ENCODE data around the gene RNF182. TPM values are rescaled to one million over a fixed set of nuclear protein-coding genes. Genes with fewer than 3 reads are reported as not detected.
"Not testable (repeated sequence)": the region's sequence is repeated elsewhere in the genome, so short reads cannot be mapped to it uniquely, and the experiment has no call there.

Gene RNF182, protein sequence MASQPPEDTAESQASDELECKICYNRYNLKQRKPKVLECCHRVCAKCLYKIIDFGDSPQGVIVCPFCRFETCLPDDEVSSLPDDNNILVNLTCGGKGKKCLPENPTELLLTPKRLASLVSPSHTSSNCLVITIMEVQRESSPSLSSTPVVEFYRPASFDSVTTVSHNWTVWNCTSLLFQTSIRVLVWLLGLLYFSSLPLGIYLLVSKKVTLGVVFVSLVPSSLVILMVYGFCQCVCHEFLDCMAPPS
- not detected for total RNA-seq

DNA sequence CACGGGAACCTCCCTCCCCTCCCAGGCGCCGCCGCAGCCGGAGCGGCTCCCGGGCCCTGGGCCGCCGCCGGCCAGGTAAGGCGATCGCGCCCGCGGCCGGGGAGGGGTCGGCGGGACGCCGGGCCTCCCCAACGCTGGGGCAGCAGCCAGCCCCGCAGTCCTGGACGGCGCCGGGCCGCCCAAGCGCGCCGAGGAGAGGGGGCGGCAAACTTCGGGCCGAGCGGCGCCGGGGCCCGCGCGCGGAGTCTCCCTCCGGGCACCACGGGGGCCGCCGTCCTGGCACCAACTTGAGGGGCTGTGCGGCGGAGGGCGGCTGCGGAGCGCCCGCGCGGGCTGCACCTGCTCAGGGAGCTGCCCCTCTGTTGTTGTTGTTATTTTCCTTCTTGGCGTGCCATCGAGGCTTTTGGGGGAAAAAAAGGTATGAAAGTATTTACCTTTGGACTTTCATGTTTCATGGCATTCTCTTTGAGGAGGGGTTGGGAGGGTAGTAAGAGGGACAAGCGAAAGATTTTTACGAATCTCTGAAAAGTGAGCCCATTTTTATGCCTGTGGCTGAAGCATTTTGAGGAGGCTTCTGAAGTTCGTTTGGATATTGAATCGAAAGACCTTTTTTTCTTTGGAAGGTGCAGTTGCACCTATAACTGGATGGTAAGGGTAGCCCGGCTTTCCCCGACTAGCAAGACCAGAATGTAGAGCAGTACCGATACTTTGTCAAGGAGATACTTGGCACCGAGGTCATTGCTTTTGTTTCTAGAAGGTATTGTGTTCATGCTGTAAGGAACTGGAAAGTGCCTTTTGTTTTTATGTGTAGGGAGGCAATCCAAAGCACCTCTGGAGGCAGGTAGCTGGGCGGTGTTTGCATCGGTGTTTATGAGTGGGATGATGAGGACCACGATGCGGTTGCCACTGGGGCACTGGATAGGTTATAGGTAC lies at the start of gene RNF182:
RNF182 (plus strand) TSS at position 4 of the 933 bp plus-strand sequence. CDS start 52,168 bp downstream, outside the sequence.
- DNase-seq = no peak

DNA sequence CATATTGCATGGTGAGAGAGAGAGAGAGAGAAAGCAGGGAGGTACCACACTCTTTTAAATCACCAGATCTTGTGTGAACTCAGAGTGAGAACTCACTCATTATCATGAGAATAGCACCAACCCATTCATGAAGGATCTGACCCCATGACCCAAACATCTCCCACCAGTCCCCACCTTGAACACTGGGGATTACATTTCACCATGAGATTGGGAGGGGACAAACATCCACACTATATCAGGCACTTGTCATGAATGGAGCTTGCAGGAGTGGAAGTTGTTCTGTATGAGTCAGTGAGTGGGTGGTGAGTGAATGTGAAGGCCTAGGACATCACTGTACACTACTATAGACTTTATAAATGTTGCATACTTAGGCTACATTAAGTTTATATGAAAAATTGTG lies 47.7 kb upstream of the RNF182 start:
- DNase-seq = no peak

DNA sequence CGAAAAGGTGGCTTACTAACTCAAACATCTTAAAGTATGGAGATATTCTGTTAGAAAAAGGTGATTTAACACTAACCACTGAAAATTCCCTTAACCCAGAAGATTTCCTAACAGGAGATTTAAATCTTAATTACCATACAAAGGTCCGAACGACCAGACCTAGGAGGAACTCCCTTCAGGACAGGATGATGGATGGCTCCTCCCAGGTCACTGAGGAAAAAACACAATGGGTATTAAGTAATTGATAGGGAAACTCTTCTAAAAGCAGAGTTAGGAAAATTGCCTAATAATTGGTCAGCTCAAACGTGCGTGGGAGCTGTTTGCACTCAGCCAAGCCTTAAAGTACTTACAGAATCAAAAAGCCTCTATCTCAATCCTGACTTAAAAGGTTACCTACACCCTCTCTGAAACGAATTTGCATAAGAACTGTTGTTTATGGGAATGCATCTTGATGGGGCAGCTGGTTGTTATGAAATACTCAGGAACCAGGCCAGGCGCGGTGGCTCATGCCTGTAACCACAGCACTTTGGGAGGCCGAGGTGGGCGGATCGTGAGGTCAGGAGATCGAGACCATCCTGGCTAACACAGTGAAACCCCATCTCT lies 44.6 kb upstream of the RNF182 start:
- DNase-seq = not testable (repeated sequence)

DNA sequence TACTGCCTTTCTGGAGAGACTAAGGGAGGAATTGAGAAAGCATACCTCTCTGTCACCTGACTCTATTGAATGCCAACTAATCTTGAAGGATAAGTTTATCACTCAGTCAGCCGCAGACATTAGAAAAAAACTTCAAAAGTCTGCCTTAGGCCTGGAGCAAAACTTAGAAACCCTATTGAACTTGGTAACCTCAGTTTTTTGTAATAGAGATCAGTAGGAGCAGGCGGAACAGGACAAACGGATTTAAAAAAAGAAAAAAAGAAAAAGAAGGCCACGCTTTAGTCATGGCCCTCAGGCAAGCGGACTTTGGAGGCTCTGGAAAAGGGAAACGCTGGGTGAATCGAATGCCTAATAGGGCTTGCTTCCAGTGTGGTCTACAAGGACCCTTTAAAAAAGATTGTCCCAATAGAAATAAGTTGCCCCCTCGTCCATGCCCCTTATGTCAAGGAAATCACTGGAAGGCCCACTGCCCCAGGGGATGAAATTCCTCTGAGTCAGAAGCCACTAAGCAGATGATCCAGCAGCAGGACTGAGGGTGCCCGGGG lies 43.1 kb upstream of the RNF182 start:
- no peak for DNase-seq

DNA sequence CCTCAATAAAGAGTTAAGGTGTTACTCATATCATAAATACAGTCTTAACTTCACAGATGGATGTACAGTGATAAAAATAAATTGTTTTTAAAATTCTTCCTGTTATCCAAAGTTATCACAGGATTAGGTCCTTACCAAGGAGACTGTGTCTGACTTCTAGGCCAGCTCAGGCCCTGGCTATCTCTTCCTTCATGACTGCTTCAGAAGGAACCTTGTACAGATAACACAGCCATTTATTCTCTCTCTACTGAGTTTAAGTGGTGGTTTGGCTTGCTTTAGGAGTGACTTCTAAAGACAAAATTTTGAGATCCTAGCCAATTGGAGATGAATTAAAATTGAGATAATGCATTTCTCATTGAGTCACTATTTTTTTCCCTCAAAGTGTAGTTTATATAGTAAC lies 40.8 kb upstream of the RNF182 start:
- no peak for DNase-seq

DNA sequence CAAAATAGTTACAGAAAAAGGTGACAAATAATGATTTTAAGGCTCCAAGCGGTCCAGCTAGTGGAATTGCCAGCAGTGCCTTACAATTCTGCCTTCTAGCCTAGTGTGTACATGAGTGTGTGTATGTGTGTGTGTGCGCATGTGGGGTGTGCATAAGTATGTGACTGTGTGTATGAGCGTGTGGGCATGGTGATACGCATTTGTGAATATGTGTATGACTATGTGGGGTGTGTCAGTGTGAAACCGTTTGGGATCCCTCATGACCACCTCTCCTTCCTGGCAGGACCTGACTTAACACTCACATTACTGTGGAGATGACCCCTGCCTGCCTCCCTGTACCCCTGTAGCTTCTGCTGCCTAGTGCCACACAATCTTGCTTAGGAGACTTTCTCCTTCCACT lies 40.4 kb upstream of the RNF182 start:
- DNase-seq = no peak

DNA sequence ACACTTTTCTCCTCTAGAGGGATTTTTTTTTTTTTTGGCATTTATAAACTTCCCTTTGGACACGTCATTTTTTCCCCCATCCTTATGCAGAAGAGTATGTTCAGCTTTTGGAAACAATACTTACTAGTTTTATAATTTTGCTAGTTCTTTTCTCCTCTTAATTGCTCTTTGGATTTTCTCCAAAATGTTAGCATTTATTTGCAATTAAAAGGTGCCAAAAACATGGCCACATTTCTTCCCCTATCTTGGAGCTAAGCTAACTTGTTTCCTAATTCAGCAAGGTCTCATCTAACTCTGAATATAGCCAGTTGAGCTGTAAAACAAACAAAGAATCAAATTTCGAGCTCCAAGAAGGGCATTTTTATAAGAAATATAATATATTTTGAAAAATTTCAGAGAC lies 39.2 kb upstream of the RNF182 start:
- DNase-seq = no peak

DNA sequence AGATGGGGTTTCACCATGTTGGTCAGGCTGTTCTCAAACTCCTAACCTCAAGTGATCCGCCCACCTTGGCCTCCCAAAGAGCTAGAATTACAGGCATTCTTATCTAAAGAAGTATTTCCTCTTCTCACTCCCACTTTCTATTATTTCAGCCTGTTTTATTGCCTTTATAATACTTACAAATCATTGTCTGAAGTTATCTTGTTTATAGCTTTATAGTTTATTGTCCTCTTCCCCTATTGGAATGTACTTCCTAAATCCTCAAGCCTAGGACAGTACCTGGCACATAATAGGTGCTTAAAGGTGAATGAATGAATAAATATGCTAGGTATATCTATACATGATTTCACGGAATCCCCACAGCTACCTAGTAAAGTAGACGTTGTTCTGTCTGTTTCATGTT lies 37.8 kb upstream of the RNF182 start:
- no peak for DNase-seq

DNA sequence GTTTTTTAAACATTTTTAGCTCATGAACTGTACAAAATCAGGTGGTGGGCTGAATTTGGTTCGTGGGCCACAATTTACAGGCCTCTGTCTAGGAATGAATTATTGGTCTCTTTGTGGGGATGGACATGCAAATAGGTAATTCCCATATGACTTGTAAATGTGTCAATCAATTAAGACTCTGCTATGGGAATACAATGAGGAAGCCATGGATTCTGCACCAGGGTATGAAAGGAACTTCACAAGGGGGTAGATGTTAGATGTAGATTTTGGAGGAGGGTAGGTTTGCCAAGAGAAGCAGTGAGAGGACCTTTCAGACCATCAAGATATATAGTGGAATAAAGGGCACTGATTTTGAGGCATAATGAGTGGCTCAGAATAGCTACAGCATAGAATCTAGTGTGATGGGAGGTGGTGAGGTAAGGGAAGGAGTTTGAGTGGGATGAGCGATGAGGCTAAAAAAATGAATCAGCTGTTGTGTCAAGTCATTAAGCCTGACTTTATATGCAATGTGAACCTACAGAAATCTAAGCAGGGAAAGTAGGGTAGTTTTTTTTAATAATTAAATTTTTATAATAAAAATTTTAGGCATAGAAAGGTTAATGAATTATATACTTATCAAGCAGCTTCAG lies 32.6 kb upstream of the RNF182 start:
- DNase-seq = no peak

DNA sequence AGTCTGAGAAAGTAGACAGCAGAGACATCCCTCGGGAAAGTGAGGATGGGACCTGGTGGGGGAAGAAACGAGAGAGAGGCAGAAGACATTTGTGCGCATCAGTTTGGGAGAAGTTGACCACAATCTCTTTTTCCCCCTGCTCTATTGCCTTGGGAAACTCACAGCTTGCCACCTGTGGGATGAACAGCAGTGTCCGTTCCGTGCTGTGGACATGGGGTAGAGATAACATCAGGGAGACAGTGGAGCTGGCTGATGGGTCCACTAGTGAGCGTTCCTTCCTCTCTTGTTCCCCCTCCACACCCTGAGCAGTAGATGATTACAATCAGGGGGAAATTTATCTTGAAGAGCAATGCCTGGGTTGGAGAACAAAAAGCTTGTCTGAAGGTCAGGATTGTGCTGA lies 21.8 kb upstream of the RNF182 start:
- no peak for DNase-seq

DNA sequence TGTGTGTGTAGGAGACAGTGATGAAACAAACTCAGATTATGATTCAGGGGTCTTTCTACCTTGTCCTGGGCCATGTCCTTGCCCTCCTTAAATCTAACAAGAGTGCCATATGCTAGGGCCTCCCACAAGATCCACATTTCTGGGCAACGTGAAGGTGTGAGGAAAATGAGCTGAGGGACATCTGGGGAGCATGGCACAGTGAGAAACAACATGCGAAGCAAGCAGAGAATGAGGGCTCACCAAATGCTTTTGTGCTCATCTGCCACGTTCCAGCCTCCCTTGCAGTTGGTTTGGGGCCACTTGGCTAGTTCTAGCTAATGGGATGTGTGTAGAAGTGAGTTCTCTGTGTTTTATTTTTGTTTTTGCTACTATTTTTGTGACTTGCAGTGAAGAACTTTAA lies 21.4 kb upstream of the RNF182 start:
- DNase-seq = no peak

DNA sequence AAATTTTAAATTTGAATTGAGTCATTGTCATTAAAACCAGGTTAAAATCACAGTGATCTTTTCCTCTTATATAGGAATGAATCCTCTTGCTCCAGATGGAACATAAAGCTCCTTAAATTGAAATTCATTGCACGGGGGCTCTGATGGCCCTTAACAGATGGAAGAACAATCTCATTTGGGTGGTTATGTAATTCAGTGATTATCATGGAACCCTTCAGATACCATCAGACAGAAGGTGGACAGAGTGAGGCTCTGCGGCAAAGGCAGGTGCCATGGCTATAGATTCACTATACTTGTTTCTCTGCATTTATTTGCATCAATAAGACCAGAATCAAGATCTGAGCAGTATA lies 17.8 kb upstream of the RNF182 start:
- DNase-seq = no peak

DNA sequence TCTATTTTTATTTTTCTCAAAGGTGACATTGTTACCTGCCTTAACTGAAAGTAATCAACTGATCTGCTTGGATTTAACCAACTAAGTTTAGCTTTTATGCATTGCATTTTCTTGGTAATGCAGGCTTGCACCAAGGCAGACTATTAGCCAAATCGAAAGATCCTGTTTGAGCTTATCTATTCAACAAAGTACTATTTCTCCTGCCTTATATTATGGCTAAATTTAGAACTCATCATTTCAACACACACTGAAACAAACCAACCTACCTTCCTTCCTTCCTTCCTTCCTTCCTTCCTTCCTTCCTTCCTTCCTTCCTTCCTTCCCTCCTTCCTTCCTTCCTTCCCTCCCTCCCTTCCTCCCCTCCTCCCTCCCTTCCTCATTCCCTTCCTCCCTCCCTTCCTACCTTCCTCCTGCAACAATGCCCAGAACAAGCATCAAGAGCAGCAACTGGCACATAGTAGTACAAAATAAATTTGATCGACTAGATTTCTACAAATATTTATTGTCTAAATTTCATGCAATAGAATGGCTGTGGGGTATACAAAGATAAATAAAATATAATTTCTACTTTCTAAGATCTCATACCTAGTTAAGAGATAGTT lies 17.0 kb upstream of the RNF182 start:
- DNase-seq = no peak

DNA sequence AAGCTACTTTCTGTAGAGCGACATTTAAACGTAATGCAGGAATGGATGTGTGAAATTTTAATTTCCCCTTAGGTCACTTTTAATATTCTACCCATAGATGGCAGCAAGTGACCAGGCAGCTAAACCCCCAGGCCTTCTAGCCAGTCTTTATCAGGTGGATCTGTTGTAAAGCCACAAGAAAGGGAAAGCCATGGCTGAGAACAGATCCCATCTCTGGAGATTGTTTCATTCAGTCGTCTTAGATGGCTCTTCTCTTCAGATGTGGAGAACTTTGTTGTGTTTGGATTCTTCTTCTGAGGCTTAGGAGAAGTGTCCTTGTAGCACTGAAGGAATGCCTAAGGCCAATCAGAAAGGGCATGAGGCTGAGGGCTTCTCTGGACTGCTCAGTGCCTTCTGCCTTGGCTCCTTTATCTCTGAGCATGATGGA lies 15.8 kb upstream of the RNF182 start:
- peak; percentile 29 for DNase-seq

DNA sequence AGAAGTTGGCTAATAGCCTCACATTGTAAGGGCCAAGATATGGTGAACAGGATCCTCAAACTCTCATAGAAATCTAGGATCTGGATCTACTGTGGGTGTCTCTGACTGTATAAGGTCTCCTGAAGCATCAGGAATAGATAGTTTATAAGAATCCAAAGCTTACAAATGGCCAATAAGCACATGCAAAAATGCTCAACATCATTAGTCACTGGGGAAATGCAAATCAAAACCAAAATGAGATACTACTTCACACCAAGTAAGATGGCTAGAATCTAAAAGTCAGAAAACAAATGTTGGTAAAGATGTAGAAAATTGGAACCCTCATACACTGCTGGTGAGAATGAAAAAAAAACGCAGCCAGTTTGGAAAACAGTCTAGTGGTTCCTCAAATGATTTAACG lies 14.3 kb upstream of the RNF182 start:
- no peak for DNase-seq

DNA sequence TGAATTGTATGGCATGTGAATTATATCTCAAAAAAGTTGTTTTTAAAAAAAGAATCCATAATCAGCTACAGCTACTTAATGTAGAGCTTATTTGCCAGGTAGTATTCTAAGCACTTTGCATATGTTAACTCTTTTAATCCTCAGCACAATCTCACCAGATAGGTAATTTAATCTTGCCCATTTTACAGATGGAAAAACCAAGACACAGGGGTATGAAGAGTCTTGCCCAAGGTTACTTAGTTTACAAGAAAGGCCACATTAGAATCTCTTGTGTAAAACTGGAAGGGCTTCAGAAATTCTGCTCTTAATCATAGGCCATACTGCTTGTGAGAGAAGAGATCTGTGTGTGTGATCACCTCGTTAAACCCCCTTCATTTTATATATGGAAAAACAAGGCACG lies 13.4 kb upstream of the RNF182 start:
- no peak for DNase-seq

DNA sequence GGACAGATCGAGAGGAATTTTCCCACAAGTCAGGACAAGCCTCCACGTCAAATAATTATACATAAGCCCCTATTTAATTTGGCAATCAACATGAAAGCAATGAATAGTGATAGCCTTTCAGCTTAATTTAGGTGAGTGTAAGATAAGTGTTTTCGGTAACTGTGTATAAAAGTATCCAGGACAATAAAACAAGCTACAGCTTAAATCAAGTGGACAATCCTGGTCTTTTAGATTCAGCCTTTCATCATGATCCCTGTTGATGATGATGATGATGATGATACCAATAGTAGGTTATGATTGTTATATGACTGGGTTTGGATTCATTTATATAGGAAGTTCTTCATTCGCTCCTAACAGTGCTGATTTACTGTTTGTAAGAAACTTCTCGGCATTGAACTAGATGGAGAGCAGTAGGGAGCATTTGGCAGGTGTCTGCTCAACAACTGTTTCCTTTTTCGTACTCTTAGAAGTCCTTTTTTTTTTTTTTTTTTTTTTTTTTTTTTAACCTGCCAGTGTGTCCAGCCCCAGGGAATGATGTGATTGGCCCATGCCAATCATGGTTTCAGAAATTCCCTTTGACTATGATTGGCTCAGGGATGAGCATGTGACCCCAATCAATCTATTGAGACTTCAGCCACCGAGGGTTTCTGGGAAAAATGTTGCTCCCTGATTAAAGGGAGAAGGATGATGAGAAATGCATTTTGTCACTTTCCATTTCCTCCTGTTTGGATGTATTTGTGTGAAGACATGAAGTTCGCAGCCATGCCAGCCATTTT lies 11.3 kb upstream of the RNF182 start:
- DNase-seq = no peak

DNA sequence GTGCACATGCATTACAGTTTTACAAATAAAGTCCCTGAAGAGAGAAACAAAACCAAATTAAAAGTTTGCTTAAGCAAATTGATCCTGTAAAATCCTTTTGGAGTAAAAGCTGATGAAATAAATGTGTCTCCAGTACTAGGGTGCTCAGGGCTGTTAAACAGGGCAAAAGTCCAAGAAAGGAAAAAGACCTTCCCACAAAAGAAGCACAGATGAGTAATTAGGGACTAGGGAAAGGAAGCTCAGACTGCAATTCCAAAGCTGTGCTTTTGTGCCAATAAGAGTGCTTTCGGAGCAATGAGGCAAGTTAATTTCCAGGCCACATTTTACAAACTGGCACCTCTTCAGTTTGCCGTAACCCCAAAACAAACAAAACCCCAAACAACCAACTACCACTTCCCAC lies 10.4 kb upstream of the RNF182 start:
- no peak for DNase-seq

DNA sequence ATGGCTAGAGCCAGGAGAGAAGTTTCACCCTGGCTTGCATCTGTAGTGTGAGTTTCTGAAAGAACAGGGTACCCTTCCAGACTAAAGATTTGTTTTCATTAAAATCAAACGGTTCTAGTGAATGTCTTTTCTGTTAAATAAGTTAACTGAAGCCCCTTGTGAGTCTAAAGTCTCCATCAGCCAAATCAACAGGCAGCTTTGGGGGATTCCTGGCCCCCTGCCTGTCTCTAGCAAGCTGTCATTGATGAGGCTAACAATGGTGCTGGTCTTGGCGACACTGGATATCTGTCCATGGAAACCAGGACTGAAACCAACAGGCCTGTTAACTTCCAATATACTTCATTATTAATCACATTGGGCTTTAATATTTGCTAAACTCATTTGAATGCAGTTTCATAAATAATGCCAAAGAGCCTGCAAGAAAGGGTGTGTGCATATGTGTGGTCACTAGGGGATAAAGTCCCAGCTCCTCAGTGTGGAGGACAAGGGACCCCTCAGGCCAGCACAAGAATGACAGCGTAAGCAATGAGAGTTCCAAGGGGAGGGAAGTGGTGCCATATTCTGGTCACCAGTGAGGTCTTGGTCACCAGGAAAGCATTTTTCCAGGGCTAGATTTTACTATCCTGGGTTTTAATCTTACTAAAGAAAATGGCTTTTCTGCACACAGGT lies 9.1 kb upstream of the RNF182 start:
- no peak for DNase-seq

DNA sequence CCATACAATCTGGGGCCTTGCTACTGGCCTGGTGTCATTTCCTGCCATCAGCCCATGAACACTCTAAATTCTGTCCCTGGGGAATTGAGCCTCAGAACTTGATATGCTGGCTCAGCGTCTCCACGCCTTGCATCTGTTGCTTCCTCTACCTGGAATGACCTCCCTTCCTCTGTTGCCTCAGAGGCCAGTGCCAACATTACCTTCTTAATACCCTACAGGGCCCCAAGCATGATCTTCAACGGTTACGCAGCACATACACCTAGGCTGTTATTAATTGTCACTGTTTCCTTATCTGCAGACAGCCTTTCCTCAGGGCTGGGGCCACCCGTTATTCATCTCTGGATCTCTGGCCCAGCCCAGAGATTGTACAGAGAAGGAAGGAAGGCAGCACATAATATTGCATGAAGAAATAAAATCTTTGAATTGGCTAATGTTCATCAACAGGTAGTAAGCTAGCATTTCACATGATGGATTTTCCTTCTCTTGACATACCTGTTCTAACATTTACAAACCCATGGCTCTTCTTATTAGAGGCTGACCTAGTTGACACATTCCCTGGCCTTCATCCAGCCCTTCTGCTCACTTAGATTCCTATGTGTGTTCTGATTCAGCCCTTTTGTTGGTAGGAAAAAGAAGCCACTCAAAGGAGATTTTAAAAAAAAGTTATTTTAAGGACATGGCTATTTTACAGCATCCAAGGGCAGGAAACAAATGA lies 8.4 kb upstream of the RNF182 start:
- no peak for DNase-seq

DNA sequence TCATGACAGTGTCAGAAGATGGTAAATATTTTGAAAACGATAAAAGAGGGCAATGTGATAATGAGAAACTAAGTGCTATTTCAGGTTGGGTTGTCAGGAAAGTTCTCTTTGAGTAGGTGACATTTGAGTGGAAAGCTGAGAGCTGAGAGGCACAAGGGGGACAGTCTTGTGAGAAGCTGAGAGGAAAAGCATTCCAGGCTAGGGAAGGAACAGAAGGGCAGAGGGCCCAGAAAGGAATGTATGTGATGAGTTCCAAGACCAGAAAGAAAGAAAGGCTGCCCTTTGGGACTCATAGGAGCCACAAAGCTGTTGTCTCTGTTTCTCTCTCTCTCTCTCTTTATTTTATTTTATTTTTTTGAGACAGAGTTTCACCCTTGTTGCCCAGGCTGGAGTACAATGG lies 7.6 kb upstream of the RNF182 start:
- no peak for DNase-seq
